HG03095 (cell line): Measurements from ENCODE around the gene RBX1.
"Not testable (repeated sequence)": the region's sequence is repeated elsewhere in the genome, so short reads cannot be mapped to it uniquely, and the experiment has no call there.

Experiments
- ATAC-seq: cut with Tn5 transposase; IDR thresholded peaks from one replicate; pipeline ENCODE4 v1.9.1; 2021; ENCODE audit warnings: moderate library complexity; ENCODE audit not compliant: unreplicated experiment

RBX1 gene

GRCh38 chr22:40950962-40951794 lies at the start of gene RBX1:
RBX1 (plus strand) TSS chr22:40951378; CDS start chr22:40951399, 21 bp downstream.
- ATAC-seq, result peak; percentile 66

DNA sequence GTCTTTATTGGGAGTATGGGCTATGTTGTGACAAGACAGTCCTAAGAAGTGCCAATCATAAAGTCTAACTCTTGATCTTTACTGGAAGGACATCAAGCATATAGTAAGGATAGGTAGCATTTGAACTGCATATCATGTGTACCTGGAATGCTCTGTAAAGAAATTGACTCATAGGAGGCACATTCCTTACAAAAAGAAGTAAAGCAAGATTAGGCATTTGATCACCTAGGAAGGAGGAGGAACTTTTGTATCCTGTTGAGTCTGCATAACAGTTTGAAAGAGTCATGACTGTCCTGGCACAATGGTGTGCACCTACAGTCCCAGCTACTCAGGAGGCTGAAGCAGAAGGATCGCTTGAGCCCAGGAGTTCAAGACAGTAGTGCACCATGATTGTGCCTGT lies 47.1 kb upstream of the RBX1 start:
- ATAC-seq, result no peak

DNA sequence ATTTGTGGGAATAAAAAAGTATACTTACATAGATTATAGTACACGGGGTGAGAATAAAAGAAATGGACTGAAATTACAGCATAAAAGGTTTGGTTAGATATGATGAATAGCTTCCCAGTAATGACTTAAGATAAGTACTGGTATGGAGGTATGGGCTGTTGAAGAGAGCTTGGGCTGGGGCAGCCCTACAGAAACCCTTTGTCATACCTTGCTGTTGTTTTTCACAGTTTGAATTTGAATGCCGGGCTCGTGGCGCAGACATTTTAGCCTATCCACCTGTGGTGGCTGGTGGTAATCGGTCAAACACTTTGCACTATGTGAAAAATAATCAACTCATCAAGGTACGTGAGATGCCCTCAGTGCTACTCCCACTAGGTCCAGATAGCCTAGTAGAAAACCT lies 42.3 kb upstream of the RBX1 start:
- ATAC-seq, result no peak

GRCh38 chr22:40911772-40912171 lies 39.4 kb upstream of the RBX1 start:
- ATAC-seq, result no peak

- not testable (repeated sequence) for ATAC-seq
These were observed 38.2 kb upstream of the RBX1 start for GRCh38 chr22:40912987-40913386.

DNA sequence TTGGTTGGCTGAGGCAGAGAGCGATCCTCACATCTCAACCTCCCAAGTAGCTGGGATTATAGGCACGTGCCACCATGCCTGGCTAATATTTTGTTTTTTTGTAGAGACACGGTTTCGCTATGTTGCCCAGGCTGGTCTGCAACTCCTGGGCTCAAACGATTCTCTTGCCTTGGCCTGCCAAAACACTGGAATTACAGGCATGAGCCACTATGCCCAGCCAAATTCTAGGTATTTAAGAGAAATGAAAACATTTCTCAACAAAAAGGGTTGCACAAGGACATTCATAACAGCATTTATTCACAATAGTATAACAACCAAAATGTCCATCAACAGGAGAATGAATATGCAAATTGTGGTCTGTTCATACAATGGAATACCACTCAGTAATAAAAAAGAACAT lies 31.7 kb upstream of the RBX1 start:
- no peak for ATAC-seq

DNA sequence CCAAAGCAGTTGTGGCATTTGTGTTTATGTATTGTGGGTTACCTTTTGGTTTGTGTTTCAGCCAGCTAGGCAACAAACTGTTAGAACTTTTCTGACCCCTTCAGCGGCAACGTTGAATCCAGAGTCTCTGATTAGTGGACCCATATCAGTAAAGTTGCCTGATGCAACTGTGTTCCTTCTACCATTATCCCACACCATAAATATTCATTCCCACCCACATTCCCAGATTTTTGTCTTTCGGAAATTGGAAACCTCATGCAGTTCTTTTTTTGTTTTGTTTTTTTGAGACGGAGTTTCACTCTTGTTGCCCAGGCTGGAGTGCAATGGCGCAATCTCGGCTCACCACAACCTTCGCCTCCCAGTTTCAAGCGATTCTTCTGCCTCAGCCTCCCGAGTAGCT lies 30.7 kb upstream of the RBX1 start:
- ATAC-seq, result no peak

DNA sequence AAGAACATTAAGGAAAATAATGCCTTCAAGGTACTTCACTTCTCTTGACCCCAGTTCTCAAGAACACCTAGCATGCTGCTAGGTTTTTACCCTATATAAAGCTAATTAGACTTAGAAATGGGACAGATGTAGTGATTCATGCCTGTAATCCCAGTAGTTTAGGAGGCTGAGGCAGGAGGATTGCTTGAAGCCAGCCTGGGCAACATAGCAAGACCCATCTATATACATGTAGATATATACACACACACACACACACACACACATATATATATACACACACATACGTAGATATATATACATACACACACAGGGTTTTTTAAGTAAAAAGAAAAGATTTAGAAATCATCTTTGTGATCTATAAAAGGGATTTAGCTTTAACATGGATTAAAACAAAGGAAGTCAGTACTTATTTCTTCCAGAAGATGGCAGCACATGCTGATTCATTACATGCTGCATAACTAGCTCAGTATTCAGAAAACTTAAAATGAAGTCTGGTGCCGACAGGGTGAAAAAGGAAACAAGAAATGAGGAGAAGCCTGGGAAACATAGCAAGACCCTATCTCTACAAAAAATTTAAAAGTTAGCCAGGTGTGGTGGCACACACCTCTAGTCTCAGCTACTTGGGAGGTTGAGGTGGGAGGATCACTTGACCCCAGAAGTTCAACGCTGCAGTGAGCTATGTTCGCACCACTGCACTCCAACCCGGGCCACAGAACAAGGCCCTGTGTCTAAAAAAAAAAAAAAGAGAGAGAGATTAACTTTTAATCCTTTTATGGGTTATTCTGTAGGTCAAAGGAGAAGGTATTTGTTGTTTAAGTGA lies 28.5 kb upstream of the RBX1 start:
- no peak for ATAC-seq

DNA sequence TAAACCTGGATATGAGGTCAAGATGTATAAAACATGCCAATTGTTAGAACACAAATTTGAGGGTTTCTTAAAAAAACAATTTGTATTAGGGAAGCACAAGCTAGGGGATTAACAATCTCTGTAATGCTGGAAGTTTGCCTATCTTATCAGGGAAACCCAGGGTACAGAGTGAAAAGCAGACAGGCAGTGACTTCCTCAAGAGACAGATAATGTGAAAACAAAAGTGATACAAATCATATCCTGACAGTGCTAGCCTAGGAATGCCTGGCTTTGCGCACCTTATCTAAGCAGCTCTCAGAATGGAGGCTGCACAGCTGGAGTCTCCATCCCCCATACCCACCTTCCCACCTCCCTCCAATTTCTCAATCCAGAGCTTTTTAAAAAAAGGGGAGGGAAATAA lies 22.5 kb upstream of the RBX1 start:
- no peak for ATAC-seq

- ATAC-seq, result no peak
These were observed 18.8 kb upstream of the RBX1 start for GRCh38 chr22:40932396-40932795.

DNA sequence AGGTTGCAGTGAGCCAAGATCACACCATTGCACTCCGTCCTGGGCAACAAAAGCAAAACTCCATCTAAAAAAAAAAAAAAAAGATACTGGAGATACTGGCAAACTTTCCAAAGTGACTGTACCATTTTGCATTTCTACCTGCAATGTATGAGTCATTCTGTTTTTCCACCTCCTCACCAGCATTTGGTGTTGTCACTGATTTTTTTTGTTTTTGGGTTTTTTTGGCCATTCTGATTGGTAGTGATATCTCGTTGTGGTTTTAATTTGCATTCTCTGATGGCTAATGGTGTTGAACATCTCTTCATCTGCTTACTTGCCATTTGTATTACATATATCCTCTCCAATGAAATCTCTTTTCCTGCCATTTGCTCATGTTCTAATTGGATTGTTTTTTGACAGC lies 12.0 kb upstream of the RBX1 start:
- no peak for ATAC-seq

GRCh38 chr22:40951795-40952605 lies 822 bp downstream of the RBX1 start:
- peak; percentile 12 for ATAC-seq

DNA sequence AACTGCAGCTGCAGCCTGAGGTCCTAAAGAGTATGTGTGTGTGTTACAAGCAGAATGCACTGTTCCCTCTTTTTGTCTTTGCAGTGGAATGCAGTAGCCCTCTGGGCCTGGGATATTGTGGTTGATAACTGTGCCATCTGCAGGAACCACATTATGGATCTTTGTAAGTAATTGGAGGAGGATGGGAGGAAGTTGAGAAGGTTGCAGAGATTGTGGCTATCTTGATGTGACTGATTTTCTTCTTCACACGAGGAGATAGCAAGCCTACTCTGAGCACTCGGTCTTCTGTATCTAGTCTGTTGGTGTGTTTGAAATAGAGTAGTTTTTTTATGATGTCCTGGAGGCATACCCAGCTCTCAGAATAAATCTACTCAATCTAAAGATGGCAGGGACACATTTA lies 2.3 kb downstream of the RBX1 start:
- ATAC-seq, result no peak

- ATAC-seq, result no peak
These were observed 2.9 kb downstream of the RBX1 start for GRCh38 chr22:40954113-40954512.

- no peak for ATAC-seq
These were observed 4.4 kb downstream of the RBX1 start for GRCh38 chr22:40955571-40955970.

DNA sequence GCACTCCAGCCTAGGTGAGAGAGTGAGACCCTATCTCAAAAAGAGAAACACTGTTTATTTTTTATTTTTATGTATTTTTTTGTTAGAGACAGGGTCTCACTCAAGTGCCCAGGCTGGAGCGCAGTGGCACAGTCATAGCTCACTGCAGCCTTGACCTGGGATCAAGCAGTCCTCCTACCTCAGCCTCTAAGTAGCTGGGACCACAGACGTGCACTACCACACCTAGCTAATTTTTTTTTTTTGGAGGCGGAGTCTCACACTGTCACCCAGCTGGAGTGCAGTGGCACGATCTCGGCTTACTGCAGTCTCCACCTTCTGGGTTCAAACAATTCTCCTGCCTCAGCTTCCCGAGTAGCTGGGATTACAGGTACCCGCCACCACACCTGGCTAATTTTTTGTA lies 6.4 kb downstream of the RBX1 start:
- no peak for ATAC-seq

DNA sequence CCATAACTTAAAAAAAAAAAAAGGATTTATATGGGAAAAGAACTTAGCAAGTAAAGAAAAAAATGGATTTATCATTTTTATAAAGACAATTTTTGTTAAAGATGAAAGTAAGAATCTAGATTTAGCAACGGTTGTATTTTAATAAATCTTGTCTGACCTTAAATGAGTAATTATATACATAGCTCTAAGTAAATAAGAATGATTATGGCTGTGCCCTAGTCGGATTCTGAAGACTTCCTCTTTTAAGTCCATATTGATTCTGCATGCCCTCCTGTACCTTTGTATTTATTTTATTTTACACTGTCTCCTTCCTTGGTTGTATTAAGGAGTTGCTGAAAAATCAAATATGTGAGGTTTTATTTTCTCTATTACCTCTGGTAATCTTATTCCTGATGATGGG lies 7.1 kb downstream of the RBX1 start:
- no peak for ATAC-seq

DNA sequence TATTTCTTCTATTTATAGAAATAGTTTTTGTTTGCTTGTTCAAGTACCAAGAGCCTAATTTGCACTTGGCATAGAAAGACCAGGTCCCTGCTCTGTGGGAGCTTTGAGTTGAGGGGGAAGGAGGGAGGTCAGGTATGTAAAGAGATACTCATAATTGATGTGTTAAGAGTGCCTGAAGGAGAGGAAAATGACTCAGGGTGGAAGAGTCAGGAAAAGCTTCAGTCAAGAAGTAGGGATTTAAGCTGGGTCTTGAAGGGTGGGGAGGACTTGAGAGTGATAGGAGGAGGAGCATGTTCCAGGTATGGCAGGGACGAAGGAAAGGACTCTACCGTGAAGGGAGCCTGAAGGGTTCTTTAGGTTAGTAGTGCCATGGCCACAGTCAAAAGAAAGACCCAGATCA lies 9.0 kb downstream of the RBX1 start:
- no peak for ATAC-seq

GRCh38 chr22:40965936-40966725 lies 15.0 kb downstream of the RBX1 start:
- ATAC-seq, result no peak

DNA sequence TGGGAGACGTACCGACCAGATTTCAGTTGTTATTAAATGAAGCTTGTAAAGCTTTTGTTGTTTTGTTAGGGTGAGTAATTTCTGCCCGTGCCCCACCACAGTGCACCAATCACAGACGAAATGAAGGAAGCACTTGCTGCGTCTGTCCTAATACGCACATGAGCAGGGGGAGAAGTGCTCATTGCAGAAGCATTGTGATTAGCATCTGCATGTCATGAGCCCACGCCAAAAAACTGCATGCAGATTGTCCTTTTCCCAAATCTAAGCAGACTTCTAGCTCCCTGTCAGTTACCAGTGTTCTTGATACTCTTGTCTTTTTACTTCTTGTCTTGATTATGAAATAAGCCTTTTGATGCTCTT lies 15.5 kb downstream of the RBX1 start:
- no peak for ATAC-seq
